ENCODE data around the gene NUDCD3.

Gene NUDCD3

GRCh38 chr7:44395067-44395466 is 95.4 kb downstream of the NUDCD3 start:
- no peak for TF ChIP-seq CTCF (IDR thresholded peaks at IDR 0.05; ENCODE audit: low read depth, low read length)
- in situ Hi-C loops (cut with HindIII; ENCODE audit: low sequenced_read_pairs): no loop called here
- DNase-seq (ENCODE audit: low read depth, low spot score): no peak
- H3K4me3 ChIP-seq (ENCODE audit: low read depth, low read length): no peak overlapping the region

- no peak overlapping the region for H3K4me3 ChIP-seq (ENCODE audit: low read depth, low read length)
- in situ Hi-C loops (cut with HindIII; ENCODE audit: low sequenced_read_pairs): no loop called here
- DNase-seq (ENCODE audit: low read depth, low spot score): no peak
- no peak for TF ChIP-seq CTCF (IDR thresholded peaks at IDR 0.05; ENCODE audit: low read depth, low read length)
These were observed 95.8 kb downstream of the NUDCD3 start for GRCh38 chr7:44394636-44395035.

GRCh38 chr7:44394112-44394447 is 96.4 kb downstream of the NUDCD3 start:
- in situ Hi-C loops (cut with HindIII; ENCODE audit: low sequenced_read_pairs): no loop called here
- no peak for DNase-seq (ENCODE audit: low read depth, low spot score)

DNA sequence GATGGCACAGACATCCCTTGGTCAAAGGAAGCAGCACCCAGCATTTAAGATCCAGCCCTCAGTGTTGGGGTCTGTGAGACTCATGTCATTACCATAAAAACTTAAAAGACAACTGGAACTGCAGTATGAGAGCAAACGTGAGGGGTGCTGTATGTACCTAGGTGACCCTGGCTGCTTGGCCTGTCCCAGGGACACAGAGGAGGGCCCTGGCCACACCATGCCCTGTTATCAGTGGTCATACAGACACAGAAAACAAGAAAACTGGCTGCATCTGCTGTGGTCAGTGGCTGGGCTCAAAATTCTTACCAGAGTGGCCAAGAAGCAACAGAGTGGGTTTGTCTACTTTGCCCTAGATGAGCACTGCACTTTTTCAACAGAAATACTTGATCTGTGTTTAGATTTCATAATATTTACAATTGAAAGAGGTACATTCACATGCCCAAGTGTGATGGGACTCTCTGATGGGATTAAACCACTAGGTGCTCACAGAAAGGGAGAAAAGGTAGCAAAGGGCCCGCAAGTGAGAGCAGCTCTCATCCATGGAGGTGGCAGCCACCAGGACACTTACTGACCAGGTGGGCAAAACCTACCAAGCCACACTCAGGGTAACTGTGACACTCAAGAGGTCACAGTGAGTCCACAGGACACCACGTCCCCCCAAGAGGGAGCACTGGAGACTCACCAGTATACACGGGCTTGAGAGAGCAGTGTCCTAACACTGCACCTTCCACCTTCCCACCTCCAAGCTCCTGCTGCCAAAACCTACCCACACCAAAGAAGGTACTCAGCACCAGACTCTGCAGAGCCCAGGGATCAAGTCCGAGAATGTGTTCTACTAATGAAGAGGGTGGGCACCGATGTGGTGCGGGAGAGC is 97.0 kb downstream of the NUDCD3 start:
- DNase-seq (ENCODE audit: low read depth, low spot score): no peak
- no peak for TF ChIP-seq CTCF (IDR thresholded peaks at IDR 0.05; ENCODE audit: low read depth, low read length)
- in situ Hi-C loops (cut with HindIII; ENCODE audit: low sequenced_read_pairs): no loop called here
- H3K4me3 ChIP-seq (ENCODE audit: low read depth, low read length): no peak overlapping the region

More at GRCh38 chr7:44394112-44394447, 96.4 kb downstream of the NUDCD3 start:
- TF ChIP-seq CTCF (IDR thresholded peaks at IDR 0.05; ENCODE audit: low read depth, low read length): no peak
- H3K4me3 ChIP-seq (ENCODE audit: low read depth, low read length): no peak overlapping the region

GRCh38 chr7:44392618-44393010 is 97.8 kb downstream of the NUDCD3 start:
- in situ Hi-C loops (cut with HindIII; ENCODE audit: low sequenced_read_pairs): no loop called here
- no peak for TF ChIP-seq CTCF (IDR thresholded peaks at IDR 0.05; ENCODE audit: low read depth, low read length)
- no peak for DNase-seq (ENCODE audit: low read depth, low spot score)
- H3K4me3 ChIP-seq (ENCODE audit: low read depth, low read length): no peak overlapping the region

DNA sequence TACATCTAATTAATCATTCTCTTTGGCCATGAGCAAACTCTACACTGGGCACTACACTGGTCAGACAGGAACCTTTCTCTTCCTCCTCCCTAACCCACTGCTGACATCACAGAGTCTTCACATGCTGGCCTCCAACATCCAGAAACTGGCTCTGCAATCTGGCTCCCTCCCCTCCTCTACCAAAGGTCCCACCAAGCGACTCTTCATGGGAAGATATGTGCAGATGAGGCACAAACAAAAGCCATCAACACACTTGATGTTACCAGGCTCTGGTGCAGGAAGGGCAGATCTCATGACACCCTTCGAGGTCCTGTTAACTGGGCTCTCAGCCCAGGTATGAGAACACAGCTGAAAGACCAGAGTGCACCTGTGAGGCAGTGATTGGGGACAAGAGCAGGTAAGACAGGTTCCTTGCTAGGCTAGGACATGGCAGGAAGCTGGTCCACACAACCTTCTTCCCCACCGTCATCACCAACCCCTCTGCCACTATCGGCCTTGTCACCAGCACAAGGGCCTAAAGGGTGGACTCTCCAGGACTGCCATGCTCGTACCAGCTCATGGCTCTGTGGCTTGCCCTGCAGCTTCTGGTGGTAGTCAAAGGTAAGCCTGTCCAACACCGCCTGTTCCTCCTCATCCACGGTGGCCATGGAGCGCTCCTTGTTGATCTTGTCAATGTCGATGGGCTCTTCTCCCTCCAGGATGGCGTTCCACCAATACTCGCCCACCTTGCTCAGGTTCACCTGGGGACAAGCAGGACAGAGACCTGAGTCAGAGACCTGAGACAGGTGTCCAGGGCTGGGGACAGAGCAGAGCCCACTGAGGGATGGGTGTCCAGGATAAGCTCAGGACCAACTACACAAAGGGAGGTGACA is 98.5 kb downstream of the NUDCD3 start:
- DNase-seq (ENCODE audit: low read depth, low spot score): no peak
- in situ Hi-C loops (cut with HindIII; ENCODE audit: low sequenced_read_pairs): no loop called here
- no peak overlapping the region for H3K4me3 ChIP-seq (ENCODE audit: low read depth, low read length)
- TF ChIP-seq CTCF (IDR thresholded peaks at IDR 0.05; ENCODE audit: low read depth, low read length): no peak

All from astrocyte of the spinal cord (primary cell).